Endothelial cell of umbilical vein (primary cell): ENCODE data around the gene SPATS2L. TPM values are rescaled to one million over a fixed set of nuclear protein-coding genes. Genes with fewer than 3 reads are reported as not detected.

Source experiments
- BruUV-seq: library from RNA; stranded (reverse); fragments of 400-500 nt; replicated peaks from 2 replicates; lab custom pipeline; 2021; lab: Mats Ljungman, UMichigan
- CTCF ChIA-PET: fragments of 300-600, 350-600 bp; sonication (Branson Sonifier 250); formaldehyde crosslinking; loops from one replicate; lab custom pipeline; 2021; ENCODE audit warnings: antibody characterized with exemption, inconsistent platforms; lab: Charles Lee
- POLR2A ChIA-PET: fragments of 300-600, 350-600 bp; sonication (Branson Sonifier 250); formaldehyde crosslinking; loops from one replicate; lab custom pipeline; 2021; ENCODE audit warnings: antibody characterized with exemption, inconsistent platforms; lab: Charles Lee
- DNase-seq: peaks from one replicate; pipeline ENCODE4 v3.0.0-alpha.2; 2011; ENCODE audit warnings: low read depth, low spot score
- FAIRE-seq: peaks from 2 replicates; lab custom pipeline; 2011; peaks lifted over from hg19 to GRCh38; lab: Jason Lieb, UNC
- H2AFZ ChIP-seq: 2 replicates; pipeline ENCODE4 v1.6.0; 2012; ENCODE audit warnings: low read depth, low read length, control low read depth, inconsistent platforms
- H3K27ac ChIP-seq: 2 replicates; pipeline ENCODE4 v1.5.1; 2011; ENCODE audit warnings: low read depth, mild to moderate bottlenecking, control low read depth, low read length, moderate library complexity; ENCODE audit not compliant: insufficient read depth
- H3K27me3 ChIP-seq, 2 experiments: 2 replicates each; pipeline versions ENCODE4 v1.6.0 to v1.6.1; 2011; ENCODE audit warnings: low read length in 2 of 2, mixed read lengths in 1 of 2; ENCODE audit not compliant: control insufficient read depth in 2 of 2, insufficient read depth in 2 of 2
- H3K36me3 ChIP-seq, 2 experiments: 2 replicates in 1 of 2; 3 replicates in 1 of 2; pipeline ENCODE4 v1.5.1; 2011; ENCODE audit warnings: low read length in 2 of 2, mild to moderate bottlenecking in 1 of 2, moderate library complexity in 1 of 2; ENCODE audit not compliant: control insufficient read depth in 2 of 2, insufficient read depth in 2 of 2; ENCODE audit errors: extremely low read depth in 1 of 2
- H3K4me1 ChIP-seq: 3 replicates; pipeline ENCODE4 v1.5.1; 2011; ENCODE audit warnings: mild to moderate bottlenecking, low read length; ENCODE audit not compliant: control insufficient read depth, insufficient read depth; ENCODE audit errors: extremely low read depth
- H3K4me2 ChIP-seq: 2 replicates; pipeline ENCODE4 v1.6.1; 2011; ENCODE audit warnings: low read length, control low read depth, mixed read lengths; ENCODE audit not compliant: insufficient read depth
- H3K4me3 ChIP-seq, 3 experiments: fragments of 200-600 bp in 1 of 3; sonication (generic), shearing (Covaris generic) in 1 of 3; replicated peaks in 1 of 3; 2 replicates each; pipeline ENCODE4 v1.5.1; 2011 to 2016; ENCODE audit warnings: control low read depth in 3 of 3, low read length in 3 of 3, mild to moderate bottlenecking in 2 of 3, inconsistent platforms in 1 of 3, low read depth in 1 of 3, moderate library complexity in 1 of 3; ENCODE audit not compliant: insufficient read depth in 1 of 3
- H3K79me2 ChIP-seq: 2 replicates; pipeline ENCODE4 v1.6.0; 2012; ENCODE audit warnings: low read length, inconsistent platforms; ENCODE audit not compliant: control insufficient read depth, insufficient read depth
- H3K9ac ChIP-seq: replicated peaks from 2 replicates; pipeline ENCODE3; 2011; ENCODE audit warnings: low read length, control low read depth; ENCODE audit not compliant: insufficient read depth; ENCODE audit errors: extremely low read depth
- H3K9me1 ChIP-seq: replicated peaks from 3 replicates; pipeline ENCODE4 v1.6.0; 2011; ENCODE audit warnings: mild to moderate bottlenecking, low read length; ENCODE audit not compliant: control insufficient read depth, insufficient read depth; ENCODE audit errors: extremely low read depth
- H3K9me3 ChIP-seq: replicated peaks from 2 replicates; pipeline ENCODE4 v1.5.1; 2012; ENCODE audit warnings: low read length, inconsistent platforms; ENCODE audit not compliant: control insufficient read depth, insufficient read depth
- H4K20me1 ChIP-seq: replicated peaks from 2 replicates; pipeline ENCODE3; 2011; ENCODE audit warnings: mild to moderate bottlenecking, low read length; ENCODE audit not compliant: control insufficient read depth, insufficient read depth; ENCODE audit errors: extremely low read depth
- EZH2 ChIP-seq: IDR thresholded peaks from 2 replicates; pipeline ENCODE4 v1.6.1; 2012; ENCODE audit warnings: borderline replicate concordance, low read depth, mild to moderate bottlenecking, moderate library complexity, low read length, inconsistent platforms; ENCODE audit not compliant: severe bottlenecking
- FOS ChIP-seq: IDR thresholded peaks from 2 replicates; pipeline ENCODE4 v1.6.1; 2011; ENCODE audit warnings: mild to moderate bottlenecking, low read length, moderate library complexity, borderline replicate concordance; ENCODE audit not compliant: insufficient read depth
- GATA2 ChIP-seq: IDR thresholded peaks from 2 replicates; pipeline ENCODE4 v1.7.0; 2011; ENCODE audit warnings: low read depth, mild to moderate bottlenecking, moderate library complexity, mixed read lengths, low read length; ENCODE audit not compliant: insufficient read length, insufficient read depth
- JUN ChIP-seq: IDR thresholded peaks from 2 replicates; pipeline ENCODE4 v1.6.1; 2011; ENCODE audit warnings: borderline replicate concordance, low read depth; ENCODE audit not compliant: insufficient read length, insufficient read depth
- MYC ChIP-seq: IDR thresholded peaks from one replicate; pipeline ENCODE4 v1.6.1; 2011; ENCODE audit warnings: mild to moderate bottlenecking, low read depth, low read length
- POLR2A ChIP-seq: IDR thresholded peaks from 2 replicates; pipeline ENCODE4 v1.6.1; 2012; ENCODE audit warnings: low read depth, mild to moderate bottlenecking, control low read depth, low read length
- POLR2AphosphoS5 ChIP-seq: IDR thresholded peaks from 2 replicates; pipeline ENCODE4 v1.6.1; 2012; ENCODE audit warnings: low read depth, mild to moderate bottlenecking, control low read depth, low read length, moderate library complexity; ENCODE audit not compliant: insufficient read depth
- dilution Hi-C: fragments of 300-500 bp; cut with MboI; formaldehyde crosslinking; loops from one replicate; pipeline ENCODE4 v1.15.0; 2019; ENCODE audit warnings: low sequenced_read_pairs; ENCODE audit not compliant: extremely low pct_ligation_motif_present
- intact Hi-C: fragments of 100-400 bp; cut with micrococcal nuclease; formaldehyde crosslinking; loops from one replicate; pipeline ENCODE4 v1.10.0; 2022
- polyA plus RNA-seq, 4 experiments: library from polyadenylated mRNA; depleted of rRNA in 3 of 4; stranded (reverse) in 3 of 4; unstranded in 1 of 4; fragments of >200 nt; gene quantifications; 2 replicates each; pipeline versions ENCODE4 v1.2.1 to v1.2.3, GENCODE V29; 2011 to 2012; ENCODE audit warnings: missing spikeins in 1 of 4
- total RNA-seq: library from RNA; stranded (reverse); gene quantifications from 2 replicates; pipeline ENCODE4 v1.2.3, GENCODE V29; 2021
- TF ChIP-seq, protein P1 (sequence below): IDR thresholded peaks from 2 replicates; pipeline ENCODE4 v1.6.1; 2011; ENCODE audit not compliant: insufficient read depth, insufficient read length
- TF ChIP-seq, protein P2 (sequence below), 2 donors: IDR thresholded peaks; 1 replicate in 1 of 2; 2 replicates in 1 of 2; pipeline ENCODE4 v1.5.1; 2011; ENCODE audit warnings: low read length in 2 of 2, mild to moderate bottlenecking in 2 of 2, moderate library complexity in 2 of 2, control low read depth in 1 of 2, inconsistent platforms in 1 of 2, low read depth in 1 of 2; ENCODE audit not compliant: insufficient read depth in 1 of 2; ENCODE audit errors: extremely low read depth in 1 of 2

The SPATS2L gene
- total and polyA plus RNA-seq, 2 donors (not counting 3 experiments of a cell fraction or from before 2014, with no cell fraction given) = 29.1 to 72.9 TPM

DNA sequence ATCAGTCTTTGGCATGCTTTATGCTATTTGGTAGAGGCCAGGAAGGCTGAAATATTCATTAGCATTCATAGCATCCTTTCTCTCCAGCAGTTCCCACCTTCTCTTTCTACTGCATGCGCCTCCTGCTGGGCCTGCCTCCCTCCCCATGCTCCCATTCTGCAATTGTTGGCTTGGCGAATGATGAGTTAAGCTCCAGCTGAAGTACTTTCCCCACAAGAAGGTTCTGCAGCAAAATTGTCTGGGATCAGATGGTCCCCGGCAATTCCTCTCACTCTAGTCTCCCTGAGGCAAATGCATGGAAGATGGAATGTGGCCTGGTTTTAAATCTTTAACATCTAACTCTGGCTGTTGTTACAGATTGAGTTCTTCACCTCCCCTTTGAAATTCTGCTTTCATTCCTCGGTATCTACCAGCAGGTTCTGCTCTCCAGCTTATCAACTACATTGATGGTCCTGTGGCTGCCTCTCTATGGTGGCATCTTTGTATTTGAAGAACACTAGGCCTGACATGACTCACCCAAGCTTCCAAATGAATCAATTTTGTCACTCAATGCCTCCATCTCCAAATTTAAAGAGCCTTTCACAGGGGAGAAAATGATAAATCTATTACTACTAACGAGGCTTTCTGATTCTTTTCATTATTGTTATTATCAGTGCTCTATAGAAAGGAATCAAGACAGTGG lies 147.5 kb downstream of the SPATS2L start:
- POLR2A ChIA-PET = no interaction called here
- DNase-seq = no peak
- Histone ChIP-seq H2AFZ (no peak overlapping the region), H3K79me2 (no peaks in the 10 kb centered on the region), H3K9me3 (no peaks in the 10 kb centered on the region), H3K4me1 (peaks cover 6% of the 10 kb centered on the region), H3K4me3 (no peak overlapping the region), H3K36me3 (no peaks in the 10 kb centered on the region), H3K4me2 (no peak overlapping the region), H3K27me3 (no peaks in the 10 kb centered on the region), H4K20me1 (no peaks in the 10 kb centered on the region), H3K9me1 (no peaks in the 10 kb centered on the region), H3K9ac (no peak overlapping the region), H3K27ac (no peak overlapping the region)
- dilution Hi-C loops (no loop called here), intact Hi-C loops (no loop called here)
- no peak for FAIRE-seq
- no TSS peak for BruUV-seq
- no peak for TF ChIP-seq JUN
- TF ChIP-seq, protein P1, sequence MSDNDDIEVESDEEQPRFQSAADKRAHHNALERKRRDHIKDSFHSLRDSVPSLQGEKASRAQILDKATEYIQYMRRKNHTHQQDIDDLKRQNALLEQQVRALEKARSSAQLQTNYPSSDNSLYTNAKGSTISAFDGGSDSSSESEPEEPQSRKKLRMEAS = no peak
- no peak for TF ChIP-seq GATA2
- TF ChIP-seq MYC = no peak
- TF ChIP-seq, protein P2, sequence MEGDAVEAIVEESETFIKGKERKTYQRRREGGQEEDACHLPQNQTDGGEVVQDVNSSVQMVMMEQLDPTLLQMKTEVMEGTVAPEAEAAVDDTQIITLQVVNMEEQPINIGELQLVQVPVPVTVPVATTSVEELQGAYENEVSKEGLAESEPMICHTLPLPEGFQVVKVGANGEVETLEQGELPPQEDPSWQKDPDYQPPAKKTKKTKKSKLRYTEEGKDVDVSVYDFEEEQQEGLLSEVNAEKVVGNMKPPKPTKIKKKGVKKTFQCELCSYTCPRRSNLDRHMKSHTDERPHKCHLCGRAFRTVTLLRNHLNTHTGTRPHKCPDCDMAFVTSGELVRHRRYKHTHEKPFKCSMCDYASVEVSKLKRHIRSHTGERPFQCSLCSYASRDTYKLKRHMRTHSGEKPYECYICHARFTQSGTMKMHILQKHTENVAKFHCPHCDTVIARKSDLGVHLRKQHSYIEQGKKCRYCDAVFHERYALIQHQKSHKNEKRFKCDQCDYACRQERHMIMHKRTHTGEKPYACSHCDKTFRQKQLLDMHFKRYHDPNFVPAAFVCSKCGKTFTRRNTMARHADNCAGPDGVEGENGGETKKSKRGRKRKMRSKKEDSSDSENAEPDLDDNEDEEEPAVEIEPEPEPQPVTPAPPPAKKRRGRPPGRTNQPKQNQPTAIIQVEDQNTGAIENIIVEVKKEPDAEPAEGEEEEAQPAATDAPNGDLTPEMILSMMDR (IDR thresholded peaks at IDR 0.05; ENCODE audit: extremely low read depth in 1 of 2, insufficient read depth in 1 of 2, low read depth in 1 of 2, low read length in 2 of 2) = no peak
- TF ChIP-seq EZH2 = no peak
- TF ChIP-seq FOS = no peak
- TF ChIP-seq POLR2A = no peak
- no peak for TF ChIP-seq POLR2AphosphoS5
- CTCF ChIA-PET = interaction anchor here (0.8 to 1.2 kb wide), 2 partner anchors 13 to 148 kb away, joined by 3 read pairs; no protein-coding TSS in a partner anchor
